ENCODE measurements around the gene STEAP3. TPM values are rescaled to one million over a fixed set of nuclear protein-coding genes. Genes with fewer than 3 reads are reported as not detected.

The STEAP3 gene
- polyA plus RNA-seq, 1 donor from 2014 or later = not detected

DNA sequence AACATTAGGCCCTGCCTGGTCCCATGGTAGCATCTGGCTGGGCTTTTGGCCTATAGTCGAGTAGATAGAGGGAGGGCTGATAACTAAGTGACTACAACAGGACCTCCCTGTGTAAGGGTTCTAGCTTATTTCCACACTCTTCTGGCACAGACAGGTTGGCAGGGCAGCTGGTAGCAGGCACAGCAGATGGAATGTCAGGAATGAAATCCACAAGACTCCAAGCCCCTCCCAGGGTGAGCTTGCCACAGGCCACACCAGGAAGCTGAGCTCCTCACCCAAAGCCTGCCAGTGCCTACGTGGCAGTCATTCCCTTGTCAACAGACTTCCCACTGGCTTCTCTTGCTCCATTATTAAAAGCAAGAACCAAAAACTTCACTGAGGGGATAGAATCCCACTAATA lies 44.4 kb upstream of the STEAP3 start:
- no peaks in the 10 kb centered on the region for H3K27me3 ChIP-seq (ENCODE audit: insufficient read depth, low read depth, low read length)
- H3K27ac ChIP-seq (ENCODE audit: low read length) = no peak overlapping the region
- H4K20me1 ChIP-seq (ENCODE audit: insufficient read depth) = no peaks in the 10 kb centered on the region
- H3K9me2 ChIP-seq (ENCODE audit: insufficient read depth, low read length) = no peaks in the 10 kb centered on the region
- TF ChIP-seq EZH2 (IDR thresholded peaks at IDR 0.05; ENCODE audit: borderline replicate concordance, insufficient read depth, low read length, poor library complexity, severe bottlenecking) (no peak), SMC3 (conservative IDR thresholded peaks at IDR 0.05; ENCODE audit: poor library complexity) (no peak), MXI1 (conservative IDR thresholded peaks at IDR 0.05; ENCODE audit: poor library complexity, severe bottlenecking) (no peak), EP300 (conservative IDR thresholded peaks at IDR 0.05; ENCODE audit: poor library complexity, severe bottlenecking) (no peak), RAD21 (conservative IDR thresholded peaks at IDR 0.05) (no peak), POLR2AphosphoS5 (IDR thresholded peaks at IDR 0.05) (no peak), TAF1 (IDR thresholded peaks at IDR 0.05; ENCODE audit: low read depth) (no peak)
- TF ChIP-seq, protein P1, sequence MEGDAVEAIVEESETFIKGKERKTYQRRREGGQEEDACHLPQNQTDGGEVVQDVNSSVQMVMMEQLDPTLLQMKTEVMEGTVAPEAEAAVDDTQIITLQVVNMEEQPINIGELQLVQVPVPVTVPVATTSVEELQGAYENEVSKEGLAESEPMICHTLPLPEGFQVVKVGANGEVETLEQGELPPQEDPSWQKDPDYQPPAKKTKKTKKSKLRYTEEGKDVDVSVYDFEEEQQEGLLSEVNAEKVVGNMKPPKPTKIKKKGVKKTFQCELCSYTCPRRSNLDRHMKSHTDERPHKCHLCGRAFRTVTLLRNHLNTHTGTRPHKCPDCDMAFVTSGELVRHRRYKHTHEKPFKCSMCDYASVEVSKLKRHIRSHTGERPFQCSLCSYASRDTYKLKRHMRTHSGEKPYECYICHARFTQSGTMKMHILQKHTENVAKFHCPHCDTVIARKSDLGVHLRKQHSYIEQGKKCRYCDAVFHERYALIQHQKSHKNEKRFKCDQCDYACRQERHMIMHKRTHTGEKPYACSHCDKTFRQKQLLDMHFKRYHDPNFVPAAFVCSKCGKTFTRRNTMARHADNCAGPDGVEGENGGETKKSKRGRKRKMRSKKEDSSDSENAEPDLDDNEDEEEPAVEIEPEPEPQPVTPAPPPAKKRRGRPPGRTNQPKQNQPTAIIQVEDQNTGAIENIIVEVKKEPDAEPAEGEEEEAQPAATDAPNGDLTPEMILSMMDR (IDR thresholded peaks at IDR 0.05; ENCODE audit: poor library complexity, severe bottlenecking) = no peak
- TF ChIP-seq, protein P2, sequence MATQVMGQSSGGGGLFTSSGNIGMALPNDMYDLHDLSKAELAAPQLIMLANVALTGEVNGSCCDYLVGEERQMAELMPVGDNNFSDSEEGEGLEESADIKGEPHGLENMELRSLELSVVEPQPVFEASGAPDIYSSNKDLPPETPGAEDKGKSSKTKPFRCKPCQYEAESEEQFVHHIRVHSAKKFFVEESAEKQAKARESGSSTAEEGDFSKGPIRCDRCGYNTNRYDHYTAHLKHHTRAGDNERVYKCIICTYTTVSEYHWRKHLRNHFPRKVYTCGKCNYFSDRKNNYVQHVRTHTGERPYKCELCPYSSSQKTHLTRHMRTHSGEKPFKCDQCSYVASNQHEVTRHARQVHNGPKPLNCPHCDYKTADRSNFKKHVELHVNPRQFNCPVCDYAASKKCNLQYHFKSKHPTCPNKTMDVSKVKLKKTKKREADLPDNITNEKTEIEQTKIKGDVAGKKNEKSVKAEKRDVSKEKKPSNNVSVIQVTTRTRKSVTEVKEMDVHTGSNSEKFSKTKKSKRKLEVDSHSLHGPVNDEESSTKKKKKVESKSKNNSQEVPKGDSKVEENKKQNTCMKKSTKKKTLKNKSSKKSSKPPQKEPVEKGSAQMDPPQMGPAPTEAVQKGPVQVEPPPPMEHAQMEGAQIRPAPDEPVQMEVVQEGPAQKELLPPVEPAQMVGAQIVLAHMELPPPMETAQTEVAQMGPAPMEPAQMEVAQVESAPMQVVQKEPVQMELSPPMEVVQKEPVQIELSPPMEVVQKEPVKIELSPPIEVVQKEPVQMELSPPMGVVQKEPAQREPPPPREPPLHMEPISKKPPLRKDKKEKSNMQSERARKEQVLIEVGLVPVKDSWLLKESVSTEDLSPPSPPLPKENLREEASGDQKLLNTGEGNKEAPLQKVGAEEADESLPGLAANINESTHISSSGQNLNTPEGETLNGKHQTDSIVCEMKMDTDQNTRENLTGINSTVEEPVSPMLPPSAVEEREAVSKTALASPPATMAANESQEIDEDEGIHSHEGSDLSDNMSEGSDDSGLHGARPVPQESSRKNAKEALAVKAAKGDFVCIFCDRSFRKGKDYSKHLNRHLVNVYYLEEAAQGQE (IDR thresholded peaks at IDR 0.05; ENCODE audit: borderline replicate concordance) = no peak
- no peak overlapping the region for H3K4me2 ChIP-seq (ENCODE audit: low read length)
- H3K79me2 ChIP-seq (replicated peaks; ENCODE audit: insufficient read depth, low read length) = no peaks in the 10 kb centered on the region
- no peaks in the 10 kb centered on the region for H3K36me3 ChIP-seq (ENCODE audit: insufficient read depth, low read length)
- no peaks in the 10 kb centered on the region for H3F3A ChIP-seq (ENCODE audit: insufficient read depth, low read length, poor library complexity, severe bottlenecking)
- no peak overlapping the region for H3K4me3 ChIP-seq (ENCODE audit: low read length)
- H2AFZ ChIP-seq (ENCODE audit: low read depth, low read length) = no peak overlapping the region
- H3K9ac ChIP-seq (ENCODE audit: low read length) = no peak overlapping the region
- no peaks in the 10 kb centered on the region for H3K9me3 ChIP-seq (ENCODE audit: low read length)

DNA sequence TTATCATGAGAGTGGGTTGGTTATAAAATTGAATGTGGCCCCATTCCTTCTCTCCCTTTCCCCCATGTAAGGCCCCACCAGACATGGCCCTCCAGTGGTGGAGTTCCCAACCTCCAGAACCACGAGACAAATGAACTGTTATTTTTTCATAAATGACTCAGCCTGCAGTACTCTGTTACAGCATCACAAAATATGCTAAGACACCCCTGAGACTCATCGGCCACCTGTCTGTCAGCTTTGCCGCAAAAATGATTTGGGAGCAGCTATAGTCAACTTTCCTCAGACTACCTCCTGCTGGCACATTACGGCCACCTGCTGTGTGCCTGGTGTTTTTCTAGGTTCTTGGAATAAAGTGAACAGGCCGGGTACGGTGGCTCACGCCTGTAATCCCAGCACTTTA lies 43.6 kb upstream of the STEAP3 start:
- no peaks in the 10 kb centered on the region for H3K27me3 ChIP-seq (ENCODE audit: insufficient read depth, low read depth, low read length)
- H3K36me3 ChIP-seq (ENCODE audit: insufficient read depth, low read length) = no peaks in the 10 kb centered on the region
- H3K4me2 ChIP-seq (ENCODE audit: low read length) = no peak overlapping the region
- no peak overlapping the region for H3K4me3 ChIP-seq (ENCODE audit: low read length)
- H2AFZ ChIP-seq (ENCODE audit: low read depth, low read length) = no peak overlapping the region
- H4K20me1 ChIP-seq (ENCODE audit: insufficient read depth) = no peaks in the 10 kb centered on the region
- no peak overlapping the region for H3K27ac ChIP-seq (ENCODE audit: low read length)
- no peaks in the 10 kb centered on the region for H3K79me2 ChIP-seq (replicated peaks; ENCODE audit: insufficient read depth, low read length)
- no peaks in the 10 kb centered on the region for H3F3A ChIP-seq (ENCODE audit: insufficient read depth, low read length, poor library complexity, severe bottlenecking)
- no peaks in the 10 kb centered on the region for H3K9me3 ChIP-seq (ENCODE audit: low read length)
- H3K9me2 ChIP-seq (ENCODE audit: insufficient read depth, low read length) = no peaks in the 10 kb centered on the region
- TF ChIP-seq EZH2 (IDR thresholded peaks at IDR 0.05; ENCODE audit: borderline replicate concordance, insufficient read depth, low read length, poor library complexity, severe bottlenecking) (no peak), SMC3 (conservative IDR thresholded peaks at IDR 0.05; ENCODE audit: poor library complexity) (no peak), POLR2AphosphoS5 (IDR thresholded peaks at IDR 0.05) (no peak), TAF1 (IDR thresholded peaks at IDR 0.05; ENCODE audit: low read depth) (no peak), EP300 (conservative IDR thresholded peaks at IDR 0.05; ENCODE audit: poor library complexity, severe bottlenecking) (no peak), MXI1 (conservative IDR thresholded peaks at IDR 0.05; ENCODE audit: poor library complexity, severe bottlenecking) (no peak), RAD21 (conservative IDR thresholded peaks at IDR 0.05) (no peak)
- TF ChIP-seq, protein P1 (IDR thresholded peaks at IDR 0.05; ENCODE audit: poor library complexity, severe bottlenecking) = no peak
- TF ChIP-seq, protein P2 (IDR thresholded peaks at IDR 0.05; ENCODE audit: borderline replicate concordance) = no peak
- H3K9ac ChIP-seq (ENCODE audit: low read length) = no peak overlapping the region
